Stimulated activated memory B cell treated with anti-CD40 and anti-IgM and Interleukin-4, amounts not matched to agents 10 μg/mL and 1 μg/mL and 100 μg/mL, for 72 hours (primary cell): ENCODE results near the gene SLC16A5.
A peak's percentile ranks its signal among the peaks of the same experiment; 100 is the strongest.

Experiments
- ATAC-seq: fragments of 150-1000 bp; cut with Tn5 transposase; 2 replicates; pipeline ENCODE4 v1.10.0; 2021
- H3K27ac Mint-ChIP-seq: one replicate; pipeline ENCODE4 v1.8.0; 2022; ENCODE audit warnings: mild to moderate bottlenecking, mixed read lengths
- H3K27me3 Mint-ChIP-seq: one replicate; pipeline ENCODE4 v1.8.0; 2022; ENCODE audit warnings: mixed read lengths
- H3K36me3 Mint-ChIP-seq: one replicate; pipeline ENCODE4 v1.8.0; 2022; ENCODE audit warnings: mixed read lengths
- H3K4me1 Mint-ChIP-seq: one replicate; pipeline ENCODE4 v1.8.0; 2022; ENCODE audit warnings: mixed read lengths
- H3K4me3 Mint-ChIP-seq: one replicate; pipeline ENCODE4 v1.8.0; 2022; ENCODE audit warnings: mild to moderate bottlenecking, moderate library complexity, mixed read lengths
- H3K9me3 Mint-ChIP-seq: one replicate; pipeline ENCODE4 v1.8.0; 2022; ENCODE audit warnings: mixed read lengths

The SLC16A5 gene

DNA sequence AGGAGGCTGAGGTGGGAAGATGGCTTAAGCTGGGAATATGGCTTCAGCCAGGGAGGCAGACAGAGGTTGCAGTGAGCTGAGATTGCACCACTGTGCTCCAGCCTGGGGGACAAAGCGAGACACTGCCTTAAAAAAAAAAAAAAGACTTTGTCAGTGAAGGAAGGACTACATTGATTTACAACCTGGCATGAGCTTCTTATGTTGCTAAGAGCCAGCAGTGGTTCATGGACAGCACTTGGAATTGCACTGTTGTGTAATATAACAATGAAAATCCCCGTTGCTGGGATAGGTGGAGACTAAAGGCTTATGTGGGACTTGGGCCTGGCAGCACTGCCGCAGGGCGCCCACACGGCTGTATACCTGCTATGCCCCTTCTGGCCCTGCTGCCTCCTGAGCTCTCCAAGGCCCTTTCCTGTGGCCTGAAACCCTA is 14.1 kb upstream of the SLC16A5 start:
- no peaks in the 10 kb centered on the region for H3K9me3 Mint-ChIP-seq
- H3K4me1 Mint-ChIP-seq = peaks cover 14% of the 10 kb centered on the region
- H3K27me3 Mint-ChIP-seq = no peaks in the 10 kb centered on the region
- no peak overlapping the region for H3K4me3 Mint-ChIP-seq
- no peak overlapping the region for H3K27ac Mint-ChIP-seq
- ATAC-seq = no peak
- H3K36me3 Mint-ChIP-seq = no peaks in the 10 kb centered on the region

- Mint-ChIP-seq H3K4me1 (peaks cover 23% of the 10 kb centered on the region), H3K27ac (no peak overlapping the region)
- ATAC-seq = no peak
These were observed 13.2 kb upstream of the SLC16A5 start for GRCh38 chr17:75074532-75074931.

GRCh38 chr17:75075597-75076336 is 12.0 kb upstream of the SLC16A5 start:
- Mint-ChIP-seq H3K36me3 (no peaks in the 10 kb centered on the region), H3K4me1 (peaks cover 28% of the 10 kb centered on the region), H3K4me3 (no peak overlapping the region), H3K27ac (no peak overlapping the region), H3K27me3 (no peaks in the 10 kb centered on the region), H3K9me3 (no peaks in the 10 kb centered on the region)
- ATAC-seq = no peak

More at GRCh38 chr17:75074532-75074931, 13.2 kb upstream of the SLC16A5 start:
- H3K36me3 Mint-ChIP-seq = no peaks in the 10 kb centered on the region
- no peak overlapping the region for H3K4me3 Mint-ChIP-seq
- H3K9me3 Mint-ChIP-seq = no peaks in the 10 kb centered on the region
- no peaks in the 10 kb centered on the region for H3K27me3 Mint-ChIP-seq

GRCh38 chr17:75077072-75077495 is 10.7 kb upstream of the SLC16A5 start:
- no peaks in the 10 kb centered on the region for H3K9me3 Mint-ChIP-seq
- H3K27ac Mint-ChIP-seq = peak overlapping the region; percentile 81
- peak overlapping the region; percentile 83 for H3K4me3 Mint-ChIP-seq

GRCh38 chr17:75077496-75078283 is 10.1 kb upstream of the SLC16A5 start:
- Mint-ChIP-seq H3K4me3 (peak overlapping the region; percentile 83), H3K9me3 (no peaks in the 10 kb centered on the region), H3K4me1 (peaks cover 33% of the 10 kb centered on the region), H3K27ac (peak overlapping the region; percentile 81), H3K36me3 (no peaks in the 10 kb centered on the region), H3K27me3 (no peaks in the 10 kb centered on the region)
- ATAC-seq = peak; percentile 86

More at GRCh38 chr17:75077072-75077495, 10.7 kb upstream of the SLC16A5 start:
- no peak for ATAC-seq
- H3K36me3 Mint-ChIP-seq = no peaks in the 10 kb centered on the region
- peaks cover 31% of the 10 kb centered on the region for H3K4me1 Mint-ChIP-seq
- no peaks in the 10 kb centered on the region for H3K27me3 Mint-ChIP-seq

DNA sequence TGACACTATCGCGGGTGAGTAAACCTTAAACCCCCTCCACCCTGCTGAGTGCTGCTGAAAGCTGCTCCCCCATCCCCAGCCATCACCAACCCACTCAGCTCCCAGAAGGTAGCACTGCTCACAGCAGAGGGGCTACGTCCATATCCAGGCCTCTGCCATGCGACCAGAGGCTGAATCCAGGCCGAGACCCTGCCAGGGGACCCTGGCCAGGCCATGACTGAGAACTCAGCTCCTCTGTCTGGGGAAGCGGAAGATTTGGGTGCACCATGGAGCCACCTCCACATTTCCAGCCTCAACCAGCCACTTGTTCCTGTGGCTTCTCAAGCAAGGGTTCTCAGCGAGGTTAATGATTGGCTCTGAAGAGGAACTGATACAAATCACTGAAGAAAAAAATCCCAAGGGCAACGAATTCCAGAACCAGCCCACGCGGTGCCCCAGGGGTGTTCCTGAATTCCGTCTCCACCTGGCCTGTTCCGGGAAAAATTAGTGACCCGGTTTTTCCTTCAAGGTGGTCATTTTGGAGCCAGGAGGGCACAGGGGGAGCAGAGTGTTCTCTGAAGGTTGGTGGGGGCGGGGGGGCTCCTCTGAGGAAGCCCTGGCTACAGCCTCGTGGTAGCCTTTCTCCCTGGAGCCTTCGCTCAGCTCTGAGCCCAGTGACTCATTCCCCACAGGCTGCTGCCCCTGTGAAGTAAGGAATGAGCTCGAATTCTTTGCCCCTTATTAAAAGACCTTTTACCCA is 9.3 kb upstream of the SLC16A5 start:
- Mint-ChIP-seq H3K9me3 (no peaks in the 10 kb centered on the region), H3K4me3 (peak overlapping the region; percentile 83), H3K4me1 (peaks cover 33% of the 10 kb centered on the region), H3K36me3 (no peaks in the 10 kb centered on the region), H3K27ac (peak overlapping the region; percentile 81), H3K27me3 (no peaks in the 10 kb centered on the region)
- peak; percentile 68 for ATAC-seq

DNA sequence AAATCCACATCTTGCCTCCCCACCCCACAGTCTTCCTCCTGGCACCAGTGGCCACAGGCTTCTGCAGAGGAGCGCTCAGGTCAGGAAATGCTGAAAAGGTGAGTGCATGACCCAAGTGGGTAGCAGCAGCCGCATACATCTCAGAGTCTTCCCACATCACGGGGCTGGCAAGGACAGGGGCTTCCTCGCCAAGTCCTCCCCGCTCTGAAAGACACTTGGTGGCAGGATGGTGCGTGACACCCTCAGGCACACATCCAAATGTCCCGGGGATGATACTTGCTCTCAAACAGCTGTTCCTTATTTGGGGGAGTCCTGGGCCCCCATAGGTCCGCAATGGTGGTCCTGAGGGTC is 8.8 kb upstream of the SLC16A5 start:
- peak overlapping the region; percentile 81 for H3K27ac Mint-ChIP-seq
- H3K4me3 Mint-ChIP-seq = no peak overlapping the region
- no peaks in the 10 kb centered on the region for H3K36me3 Mint-ChIP-seq
- ATAC-seq = no peak
- peaks cover 33% of the 10 kb centered on the region for H3K4me1 Mint-ChIP-seq
- H3K27me3 Mint-ChIP-seq = no peaks in the 10 kb centered on the region
- H3K9me3 Mint-ChIP-seq = no peaks in the 10 kb centered on the region

- Mint-ChIP-seq H3K4me1 (peaks cover 40% of the 10 kb centered on the region), H3K27ac (no peak overlapping the region), H3K36me3 (no peaks in the 10 kb centered on the region), H3K9me3 (no peaks in the 10 kb centered on the region), H3K4me3 (no peak overlapping the region), H3K27me3 (no peaks in the 10 kb centered on the region)
- ATAC-seq = no peak
These were observed 5.9 kb upstream of the SLC16A5 start for GRCh38 chr17:75081611-75082540.

DNA sequence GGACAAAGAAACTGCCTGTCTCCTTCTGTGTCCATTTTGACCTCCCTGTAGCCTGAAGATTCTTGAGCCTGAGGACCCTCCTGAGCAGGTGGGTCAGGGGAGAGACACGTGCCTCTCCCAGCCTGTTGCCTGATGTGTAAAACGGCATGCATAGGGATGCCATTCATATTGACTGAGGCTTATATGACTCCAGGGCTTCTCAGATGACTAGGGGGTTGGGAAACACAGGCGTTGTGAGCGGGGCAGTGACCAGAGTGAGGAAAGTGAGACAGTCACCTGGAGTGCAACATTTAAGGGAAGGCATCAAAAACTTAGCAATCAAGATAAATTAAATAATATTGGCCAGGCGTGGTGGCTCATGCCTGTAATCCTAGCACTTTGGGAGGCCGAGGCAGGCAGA is 5.1 kb upstream of the SLC16A5 start:
- Mint-ChIP-seq H3K4me3 (no peak overlapping the region), H3K36me3 (no peaks in the 10 kb centered on the region), H3K27ac (no peak overlapping the region), H3K9me3 (no peaks in the 10 kb centered on the region), H3K27me3 (no peaks in the 10 kb centered on the region), H3K4me1 (peaks cover 40% of the 10 kb centered on the region)
- ATAC-seq = no peak

- H3K9me3 Mint-ChIP-seq = no peaks in the 10 kb centered on the region
- H3K4me3 Mint-ChIP-seq = no peak overlapping the region
- ATAC-seq = no peak
- no peak overlapping the region for H3K27ac Mint-ChIP-seq
- no peaks in the 10 kb centered on the region for H3K27me3 Mint-ChIP-seq
- H3K36me3 Mint-ChIP-seq = no peaks in the 10 kb centered on the region
- peaks cover 38% of the 10 kb centered on the region for H3K4me1 Mint-ChIP-seq
These were observed 3.6 kb upstream of the SLC16A5 start for GRCh38 chr17:75084039-75084660.

DNA sequence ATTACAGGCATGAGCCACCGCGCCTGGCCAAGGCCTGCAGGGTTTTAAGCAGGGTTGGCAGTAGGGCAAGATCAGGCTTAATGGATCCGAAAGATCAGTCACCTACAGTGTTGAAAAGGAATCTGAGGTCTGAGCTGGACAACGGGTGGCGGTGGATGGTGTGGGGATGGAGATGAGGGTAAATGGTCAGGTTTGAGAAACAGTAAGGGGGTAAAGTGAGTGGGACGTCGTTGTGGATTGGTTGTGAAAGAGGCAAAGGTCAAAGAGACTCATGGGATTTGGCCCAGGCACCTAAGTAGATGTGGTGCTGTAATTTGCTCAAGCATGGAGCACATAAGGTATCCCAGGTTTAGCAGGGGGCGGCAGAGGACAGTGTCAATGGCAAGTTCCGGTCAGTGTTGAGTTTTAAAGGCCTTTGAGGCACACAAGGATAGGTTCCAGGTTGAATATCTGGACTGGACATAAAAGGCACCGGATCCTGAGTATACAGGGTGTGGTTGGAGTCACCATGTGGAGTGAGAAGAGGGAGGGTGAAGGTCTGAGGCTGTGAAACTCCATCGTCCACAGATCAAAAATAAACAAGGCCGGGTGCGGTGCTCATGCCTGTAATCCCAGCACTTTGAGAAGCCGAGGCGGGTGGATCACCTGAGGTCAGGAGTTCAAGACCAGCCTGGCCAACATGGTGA is 1.1 kb upstream of the SLC16A5 start:
- Mint-ChIP-seq H3K4me1 (peaks cover 39% of the 10 kb centered on the region), H3K36me3 (no peaks in the 10 kb centered on the region), H3K9me3 (no peaks in the 10 kb centered on the region), H3K4me3 (peak overlapping the region; percentile 36), H3K27ac (peak overlapping the region; percentile 73), H3K27me3 (no peaks in the 10 kb centered on the region)
- no peak for ATAC-seq

DNA sequence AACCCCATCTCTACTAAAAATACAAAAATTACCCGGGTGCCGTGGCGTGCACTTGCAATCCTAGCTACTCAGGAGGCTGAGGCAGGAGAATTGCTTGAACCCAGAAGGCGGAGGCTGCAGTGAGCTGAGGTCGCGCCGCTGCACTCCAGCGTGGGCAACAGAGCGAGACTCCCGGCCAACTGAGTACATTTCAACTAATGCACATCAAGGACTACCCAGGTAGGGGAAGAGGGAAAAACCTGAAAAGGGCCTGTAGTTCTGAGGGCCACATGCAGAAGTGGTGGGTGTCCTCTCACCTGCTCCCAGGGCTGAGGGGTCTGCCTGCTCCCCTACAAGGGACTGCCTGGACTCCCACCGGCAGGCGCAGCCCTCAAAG is 584 bp upstream of the SLC16A5 start:
- peaks cover 40% of the 10 kb centered on the region for H3K4me1 Mint-ChIP-seq
- no peak for ATAC-seq
- no peaks in the 10 kb centered on the region for H3K36me3 Mint-ChIP-seq

DNA sequence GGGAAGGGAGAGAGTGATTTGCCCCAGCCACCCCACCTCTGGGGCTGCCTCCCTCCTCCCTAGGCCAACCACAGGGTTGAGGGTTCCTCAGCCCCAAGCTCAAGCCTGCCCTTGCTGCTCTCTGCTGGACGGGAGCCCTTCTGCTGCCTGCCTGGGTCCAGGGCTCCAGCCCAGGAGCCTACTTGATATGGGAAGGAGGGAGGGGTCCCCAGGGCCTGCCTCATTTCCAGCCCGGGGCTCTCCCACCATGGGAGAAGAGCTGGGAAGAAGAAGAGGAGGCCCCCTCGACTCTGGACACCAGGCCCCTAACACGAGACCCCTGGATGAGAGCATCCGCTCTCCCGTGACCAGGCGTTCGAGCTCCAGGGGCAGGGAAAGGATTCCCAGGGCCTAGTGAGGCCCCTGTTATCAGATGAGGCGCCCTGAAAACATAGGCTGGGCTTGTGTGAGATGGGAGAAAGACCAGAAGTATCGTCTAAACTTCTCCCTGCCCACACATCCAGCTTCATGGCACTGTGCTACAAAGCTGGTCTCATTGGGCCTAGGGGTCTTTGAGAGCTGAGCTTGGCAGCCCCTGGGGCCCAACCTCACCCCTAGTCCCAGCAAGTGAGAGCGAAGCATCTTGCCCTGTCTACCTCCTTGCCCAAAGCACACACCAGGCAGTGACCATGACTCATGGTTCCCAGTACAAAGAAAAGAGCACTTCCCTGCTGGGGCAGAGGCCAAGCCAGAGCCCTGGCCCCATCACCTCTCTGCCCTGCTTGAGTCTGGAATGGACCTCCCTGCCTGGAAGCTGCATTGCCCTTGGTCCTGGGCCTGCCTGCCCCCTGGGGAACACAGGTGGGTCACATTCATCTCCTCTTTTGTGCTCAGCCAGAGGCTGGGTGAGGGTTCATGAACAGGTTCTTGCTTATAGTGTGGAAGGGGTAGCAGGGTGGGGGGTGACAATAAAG is 987 bp downstream of the SLC16A5 start:
- Mint-ChIP-seq H3K27ac (peak overlapping the region; percentile 73), H3K9me3 (no peaks in the 10 kb centered on the region), H3K36me3 (no peaks in the 10 kb centered on the region), H3K27me3 (no peaks in the 10 kb centered on the region), H3K4me1 (peaks cover 41% of the 10 kb centered on the region), H3K4me3 (peak overlapping the region; percentile 81)
- no peak for ATAC-seq

More for the DNA sequence above, 584 bp upstream of the SLC16A5 start:
- Mint-ChIP-seq H3K4me3 (peak overlapping the region; percentile 70), H3K27ac (peak overlapping the region; percentile 73), H3K9me3 (no peaks in the 10 kb centered on the region), H3K27me3 (no peaks in the 10 kb centered on the region)
